Measurements from ENCODE around the gene TANC1.

The TANC1 gene

GRCh38 chr2:159219394-159219998 lies 251.1 kb downstream of the TANC1 start:
- Histone ChIP-seq H4K20me1 (ENCODE audit: insufficient read depth, low read length, poor library complexity, severe bottlenecking) (no peaks in the 10 kb centered on the region), H3K79me2 (ENCODE audit: insufficient read depth, low read length) (no peaks in the 10 kb centered on the region), H3F3A (ENCODE audit: low read depth) (no peaks in the 10 kb centered on the region), H3K27me3 (ENCODE audit: insufficient read depth, low read length, poor library complexity, severe bottlenecking) (no peaks in the 10 kb centered on the region), H3K9ac (ENCODE audit: low read depth, low read length, poor library complexity, severe bottlenecking) (no peak overlapping the region), H3K36me3 (ENCODE audit: insufficient read depth, low read length) (no peaks in the 10 kb centered on the region; the same call in 1 of the 2 replicates), H3K4me3 (ENCODE audit: low read length, poor library complexity, severe bottlenecking) (no peak overlapping the region), H3K4me1 (ENCODE audit: insufficient read depth, low read length, poor library complexity, severe bottlenecking) (peaks cover 29% of the 10 kb centered on the region), H2AFZ (ENCODE audit: low read length) (no peak overlapping the region), H3K9me2 (replicated peaks; ENCODE audit: low read depth, low read length) (no peaks in the 10 kb centered on the region), H3K4me2 (ENCODE audit: low read depth, low read length, poor library complexity, severe bottlenecking) (no peak overlapping the region), H3K9me3 (ENCODE audit: insufficient read depth, low read depth, low read length) (no peaks in the 10 kb centered on the region)
- no peak for TF ChIP-seq CTCF (conservative IDR thresholded peaks at IDR 0.05; ENCODE audit: low read length)
- TF ChIP-seq EZH2phosphoT487 (IDR thresholded peaks at IDR 0.05; ENCODE audit: borderline replicate concordance), result no peak

- TF ChIP-seq EZH2phosphoT487 (IDR thresholded peaks at IDR 0.05; ENCODE audit: borderline replicate concordance), result no peak
- TF ChIP-seq CTCF (conservative IDR thresholded peaks at IDR 0.05; ENCODE audit: low read length), result no peak
- H3K9ac ChIP-seq (ENCODE audit: low read depth, low read length, poor library complexity, severe bottlenecking), result peak overlapping the region; percentile 38
- no peaks in the 10 kb centered on the region for H3F3A ChIP-seq (ENCODE audit: low read depth)
- no peaks in the 10 kb centered on the region for H3K9me3 ChIP-seq (ENCODE audit: insufficient read depth, low read depth, low read length)
- H3K4me3 ChIP-seq (ENCODE audit: low read length, poor library complexity, severe bottlenecking), result no peak overlapping the region
- H3K4me1 ChIP-seq (ENCODE audit: insufficient read depth, low read length, poor library complexity, severe bottlenecking), result peaks cover 75% of the 10 kb centered on the region
- H3K9me2 ChIP-seq (replicated peaks; ENCODE audit: low read depth, low read length), result no peaks in the 10 kb centered on the region
- no peaks in the 10 kb centered on the region for H4K20me1 ChIP-seq (ENCODE audit: insufficient read depth, low read length, poor library complexity, severe bottlenecking)
- no peaks in the 10 kb centered on the region; the same call in 1 of the 2 replicates for H3K36me3 ChIP-seq (ENCODE audit: insufficient read depth, low read length)
- H3K4me2 ChIP-seq (ENCODE audit: low read depth, low read length, poor library complexity, severe bottlenecking), result peak overlapping the region; percentile 45
- no peak overlapping the region for H2AFZ ChIP-seq (ENCODE audit: low read length)
- no peaks in the 10 kb centered on the region for H3K27me3 ChIP-seq (ENCODE audit: insufficient read depth, low read length, poor library complexity, severe bottlenecking)
- H3K79me2 ChIP-seq (ENCODE audit: insufficient read depth, low read length), result no peaks in the 10 kb centered on the region
These were observed 255.8 kb downstream of the TANC1 start for GRCh38 chr2:159224061-159224813.

- Histone ChIP-seq H3K9ac (ENCODE audit: low read depth, low read length, poor library complexity, severe bottlenecking) (no peak overlapping the region), H3K9me3 (ENCODE audit: insufficient read depth, low read depth, low read length) (no peaks in the 10 kb centered on the region), H3K4me3 (ENCODE audit: low read length, poor library complexity, severe bottlenecking) (no peak overlapping the region), H3K36me3 (ENCODE audit: insufficient read depth, low read length) (peaks cover 8% of the 10 kb centered on the region; the same call in 1 of the 2 replicates), H3K79me2 (ENCODE audit: insufficient read depth, low read length) (no peaks in the 10 kb centered on the region), H3K4me2 (ENCODE audit: low read depth, low read length, poor library complexity, severe bottlenecking) (peak overlapping the region; percentile 44), H3K4me1 (ENCODE audit: insufficient read depth, low read length, poor library complexity, severe bottlenecking) (peaks cover 77% of the 10 kb centered on the region), H3F3A (ENCODE audit: low read depth) (no peaks in the 10 kb centered on the region), H3K27me3 (ENCODE audit: insufficient read depth, low read length, poor library complexity, severe bottlenecking) (no peaks in the 10 kb centered on the region), H3K9me2 (replicated peaks; ENCODE audit: low read depth, low read length) (no peaks in the 10 kb centered on the region), H2AFZ (ENCODE audit: low read length) (no peak overlapping the region), H4K20me1 (ENCODE audit: insufficient read depth, low read length, poor library complexity, severe bottlenecking) (no peaks in the 10 kb centered on the region)
- no peak for TF ChIP-seq CTCF (conservative IDR thresholded peaks at IDR 0.05; ENCODE audit: low read length)
- no peak for TF ChIP-seq EZH2phosphoT487 (IDR thresholded peaks at IDR 0.05; ENCODE audit: borderline replicate concordance)
These were observed 256.9 kb downstream of the TANC1 start for GRCh38 chr2:159225025-159226016.
